HepG2 (cell line): ENCODE measurements around the gene INTS12.

Experiments
- ATF1 ChIP-seq: IDR thresholded peaks from 2 replicates; pipeline ENCODE4 v1.6.1; 2016; ENCODE audit warnings: mild to moderate bottlenecking, control low read depth
- CHD2 ChIP-seq: IDR thresholded peaks from 2 replicates; pipeline ENCODE4 v1.6.1; 2011; ENCODE audit warnings: low read depth, low read length, improper control_type of control experiment
- FOXK1 ChIP-seq: sonication (generic); formaldehyde crosslinking; IDR thresholded peaks from 2 replicates; pipeline ENCODE4 v1.4.0; 2020; ENCODE audit warnings: low read depth, missing genetic modification reagents, borderline replicate concordance
- JUND ChIP-seq: sonication (generic); formaldehyde crosslinking; IDR thresholded peaks from 2 replicates; pipeline ENCODE4 v1.8.0; 2022; ENCODE audit warnings: mild to moderate bottlenecking, missing genetic modification reagents
- KDM5A ChIP-seq: fragments of 200-600 bp; sonication (generic); IDR thresholded peaks from 2 replicates; pipeline ENCODE4 v1.7.0; 2018; ENCODE audit warnings: antibody characterized with exemption, mild to moderate bottlenecking, low read length, borderline replicate concordance
- MYC ChIP-seq: sonication (generic); formaldehyde crosslinking; IDR thresholded peaks from 2 replicates; pipeline ENCODE4 v1.9.0; 2021; ENCODE audit warnings: missing genetic modification reagents, borderline replicate concordance
- NFE2 ChIP-seq: sonication (generic); formaldehyde crosslinking; IDR thresholded peaks from 2 replicates; pipeline ENCODE4 v1.4.0; 2020; ENCODE audit warnings: missing genetic modification reagents
- NONO ChIP-seq, 2 experiments: fragments of 450-650 bp in 1 of 2; sonication (generic) in 1 of 2; formaldehyde crosslinking in 1 of 2; IDR thresholded peaks in 1 of 2; conservative IDR thresholded peaks in 1 of 2; 2 replicates each; pipeline versions ENCODE4 v1.6.1 to v1.8.0; 2017 to 2022; ENCODE audit warnings: mild to moderate bottlenecking in 1 of 2, missing genetic modification reagents in 1 of 2, moderate library complexity in 1 of 2
- RNF2 ChIP-seq: fragments of 450-650 bp; conservative IDR thresholded peaks from 2 replicates; pipeline ENCODE4 v1.6.1; 2016; ENCODE audit warnings: low read depth
- STAT5B ChIP-seq: sonication (generic); formaldehyde crosslinking; IDR thresholded peaks from 2 replicates; pipeline ENCODE4 v1.4.0; 2020; ENCODE audit warnings: missing genetic modification reagents
- TARDBP ChIP-seq: sonication (generic); formaldehyde crosslinking; IDR thresholded peaks from 2 replicates; pipeline ENCODE4 v1.8.0; 2022; ENCODE audit warnings: mild to moderate bottlenecking, missing genetic modification reagents
- ZNF263 ChIP-seq: sonication (generic); formaldehyde crosslinking; IDR thresholded peaks from 2 replicates; pipeline ENCODE4 v1.4.0; 2020; ENCODE audit warnings: missing genetic modification reagents
- TF ChIP-seq, protein P1 (sequence below): sonication (generic); formaldehyde crosslinking; IDR thresholded peaks from 2 replicates; pipeline ENCODE4 v1.5.0; 2020; ENCODE audit warnings: mild to moderate bottlenecking, missing genetic modification reagents, moderate library complexity

- TF ChIP-seq TARDBP (no peak), KDM5A (no peak), ATF1 (CRISPR knock-in tag) (no peak), ZNF263 (CRISPR knock-in tag) (no peak), STAT5B (CRISPR knock-in tag) (no peak), JUND (CRISPR knock-in tag) (no peak), FOXK1 (no peak), NONO (IDR thresholded peaks at IDR 0.05) (no peak), NONO (CRISPR knock-in tag; conservative IDR thresholded peaks at IDR 0.05) (no peak), CHD2 (no peak), NFE2 (no peak), MYC (CRISPR knock-in tag) (no peak), RNF2 (no peak)
- TF ChIP-seq, protein P1, sequence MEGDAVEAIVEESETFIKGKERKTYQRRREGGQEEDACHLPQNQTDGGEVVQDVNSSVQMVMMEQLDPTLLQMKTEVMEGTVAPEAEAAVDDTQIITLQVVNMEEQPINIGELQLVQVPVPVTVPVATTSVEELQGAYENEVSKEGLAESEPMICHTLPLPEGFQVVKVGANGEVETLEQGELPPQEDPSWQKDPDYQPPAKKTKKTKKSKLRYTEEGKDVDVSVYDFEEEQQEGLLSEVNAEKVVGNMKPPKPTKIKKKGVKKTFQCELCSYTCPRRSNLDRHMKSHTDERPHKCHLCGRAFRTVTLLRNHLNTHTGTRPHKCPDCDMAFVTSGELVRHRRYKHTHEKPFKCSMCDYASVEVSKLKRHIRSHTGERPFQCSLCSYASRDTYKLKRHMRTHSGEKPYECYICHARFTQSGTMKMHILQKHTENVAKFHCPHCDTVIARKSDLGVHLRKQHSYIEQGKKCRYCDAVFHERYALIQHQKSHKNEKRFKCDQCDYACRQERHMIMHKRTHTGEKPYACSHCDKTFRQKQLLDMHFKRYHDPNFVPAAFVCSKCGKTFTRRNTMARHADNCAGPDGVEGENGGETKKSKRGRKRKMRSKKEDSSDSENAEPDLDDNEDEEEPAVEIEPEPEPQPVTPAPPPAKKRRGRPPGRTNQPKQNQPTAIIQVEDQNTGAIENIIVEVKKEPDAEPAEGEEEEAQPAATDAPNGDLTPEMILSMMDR (CRISPR knock-in tag): no peak
Observed at GRCh38 chr4:105650190-105650589, 58.3 kb downstream of the INTS12 start.
